SU-DHL-6 (cell line): ENCODE measurements around the gene MAPK1IP1L.
"Not testable (repeated sequence)": the region's sequence is repeated elsewhere in the genome, so short reads cannot be mapped to it uniquely, and the experiment has no call there.

Source experiments
- H2AFZ ChIP-seq: fragments of 200-600 bp; sonication (generic); 2 replicates; pipeline ENCODE4 v1.6.1; 2014; ENCODE audit warnings: low read depth, mild to moderate bottlenecking, moderate library complexity, mixed read lengths, antibody characterized with exemption, low read length; ENCODE audit not compliant: severe bottlenecking
- H3F3A ChIP-seq: fragments of 200-600 bp; shearing (Covaris generic); 2 replicates; pipeline ENCODE4 v1.6.0; 2016; ENCODE audit warnings: antibody characterized with exemption, mild to moderate bottlenecking; ENCODE audit not compliant: insufficient read depth
- H3K27ac ChIP-seq: fragments of 200-600 bp; sonication (generic); 2 replicates; pipeline ENCODE4 v1.5.1; 2016; ENCODE audit warnings: low read depth, mild to moderate bottlenecking, low read length, moderate library complexity, mixed read lengths
- H3K27me3 ChIP-seq: fragments of 200-600 bp; sonication (generic), shearing (Covaris generic); 2 replicates; pipeline ENCODE4 v1.6.0; 2014; ENCODE audit warnings: mild to moderate bottlenecking, low read length
- H3K36me3 ChIP-seq: fragments of 200-600 bp; sonication (generic); 2 replicates; pipeline ENCODE4 v1.6.1; 2014; ENCODE audit warnings: mild to moderate bottlenecking, low read length, mixed read lengths
- H3K4me2 ChIP-seq: fragments of 300-600, 200-600 bp; shearing (Covaris generic), sonication (generic); 2 replicates; pipeline ENCODE4 v1.6.0; 2014; ENCODE audit warnings: low read length, low read depth, mild to moderate bottlenecking; ENCODE audit not compliant: poor library complexity, severe bottlenecking
- H3K4me3 ChIP-seq: fragments of 200-600 bp; sonication (generic); 2 replicates; pipeline ENCODE4 v1.5.1; 2014; ENCODE audit warnings: antibody characterized with exemption, low read length, mild to moderate bottlenecking, mixed read lengths; ENCODE audit not compliant: insufficient read depth, poor library complexity, severe bottlenecking
- H3K79me2 ChIP-seq: fragments of 200-600 bp; sonication (generic); 2 replicates; pipeline ENCODE4 v1.6.1; 2014; ENCODE audit warnings: mild to moderate bottlenecking, low read length, moderate library complexity; ENCODE audit not compliant: insufficient read depth
- H3K9ac ChIP-seq: fragments of 200-600 bp; sonication (generic); 2 replicates; pipeline ENCODE4 v1.7.0; 2014; ENCODE audit warnings: mild to moderate bottlenecking, low read length
- H3K9me2 ChIP-seq: fragments of 200-600 bp; sonication (generic); replicated peaks from 2 replicates; pipeline ENCODE4 v1.6.1; 2014; ENCODE audit warnings: low read length; ENCODE audit not compliant: insufficient read depth
- H3K9me3 ChIP-seq: fragments of 200-600 bp; sonication (generic); 2 replicates; pipeline ENCODE4 v1.6.1; 2014; ENCODE audit warnings: low read length, mixed read lengths; ENCODE audit not compliant: insufficient read depth
- H4K20me1 ChIP-seq: fragments of 200-600 bp; sonication (generic); 2 replicates; pipeline ENCODE4 v1.6.1; 2014; ENCODE audit warnings: low read depth, mild to moderate bottlenecking, antibody characterized with exemption, low read length, moderate library complexity, mixed read lengths
- EZH2phosphoT487 ChIP-seq: fragments of 200-600 bp; sonication (generic), shearing (Covaris generic); conservative IDR thresholded peaks from 2 replicates; pipeline ENCODE4 v1.6.1; 2018; ENCODE audit warnings: mild to moderate bottlenecking, antibody characterized with exemption, low read length, moderate library complexity, mixed read lengths
- TF ChIP-seq, protein P1 (sequence below): fragments of 200-600 bp; sonication (generic); IDR thresholded peaks from one replicate; pipeline ENCODE4 v1.5.1; 2017; ENCODE audit warnings: antibody characterized with exemption, mild to moderate bottlenecking, low read length, moderate library complexity; ENCODE audit not compliant: insufficient read depth, poor library complexity, severe bottlenecking

MAPK1IP1L gene

DNA sequence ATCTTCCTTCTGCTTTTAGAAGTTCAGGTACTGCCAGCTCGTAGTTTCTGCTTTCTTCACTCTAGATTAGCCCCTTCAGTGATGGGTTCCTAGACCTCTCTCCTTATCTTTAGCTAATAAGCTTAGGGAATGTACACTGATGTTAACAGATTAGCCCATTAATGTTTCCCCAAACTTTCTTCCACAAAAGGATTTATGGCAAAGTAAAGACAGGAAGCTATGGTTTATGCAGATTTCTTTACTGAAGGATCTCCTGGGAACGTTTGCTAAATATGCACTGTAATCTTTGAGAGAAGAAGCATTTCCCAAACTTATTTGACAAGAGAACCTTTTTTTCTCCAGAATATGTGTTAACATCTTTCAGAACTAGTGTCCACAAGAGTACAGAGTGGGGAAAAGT is 20.3 kb upstream of the MAPK1IP1L start:
- H3K27ac ChIP-seq = peak overlapping the region; percentile 18; the same call in 1 of the 2 replicates
- H3K79me2 ChIP-seq = peaks cover 95% of the 10 kb centered on the region
- no peaks in the 10 kb centered on the region for H3K9me2 ChIP-seq
- TF ChIP-seq, protein P1, sequence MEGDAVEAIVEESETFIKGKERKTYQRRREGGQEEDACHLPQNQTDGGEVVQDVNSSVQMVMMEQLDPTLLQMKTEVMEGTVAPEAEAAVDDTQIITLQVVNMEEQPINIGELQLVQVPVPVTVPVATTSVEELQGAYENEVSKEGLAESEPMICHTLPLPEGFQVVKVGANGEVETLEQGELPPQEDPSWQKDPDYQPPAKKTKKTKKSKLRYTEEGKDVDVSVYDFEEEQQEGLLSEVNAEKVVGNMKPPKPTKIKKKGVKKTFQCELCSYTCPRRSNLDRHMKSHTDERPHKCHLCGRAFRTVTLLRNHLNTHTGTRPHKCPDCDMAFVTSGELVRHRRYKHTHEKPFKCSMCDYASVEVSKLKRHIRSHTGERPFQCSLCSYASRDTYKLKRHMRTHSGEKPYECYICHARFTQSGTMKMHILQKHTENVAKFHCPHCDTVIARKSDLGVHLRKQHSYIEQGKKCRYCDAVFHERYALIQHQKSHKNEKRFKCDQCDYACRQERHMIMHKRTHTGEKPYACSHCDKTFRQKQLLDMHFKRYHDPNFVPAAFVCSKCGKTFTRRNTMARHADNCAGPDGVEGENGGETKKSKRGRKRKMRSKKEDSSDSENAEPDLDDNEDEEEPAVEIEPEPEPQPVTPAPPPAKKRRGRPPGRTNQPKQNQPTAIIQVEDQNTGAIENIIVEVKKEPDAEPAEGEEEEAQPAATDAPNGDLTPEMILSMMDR = no peak
- no peak for TF ChIP-seq EZH2phosphoT487
- H3K27me3 ChIP-seq = no peaks in the 10 kb centered on the region
- peaks cover 21% of the 10 kb centered on the region; the same call in 1 of the 2 replicates for H4K20me1 ChIP-seq
- H3F3A ChIP-seq = no peaks in the 10 kb centered on the region
- peak overlapping the region; percentile 91 for H3K4me2 ChIP-seq
- H3K4me3 ChIP-seq = no peak overlapping the region
- H3K9ac ChIP-seq = peak overlapping the region; percentile 18
- no peaks in the 10 kb centered on the region for H3K9me3 ChIP-seq
- no peak overlapping the region for H2AFZ ChIP-seq
- H3K36me3 ChIP-seq = peaks cover 27% of the 10 kb centered on the region; the same call in 1 of the 2 replicates

DNA sequence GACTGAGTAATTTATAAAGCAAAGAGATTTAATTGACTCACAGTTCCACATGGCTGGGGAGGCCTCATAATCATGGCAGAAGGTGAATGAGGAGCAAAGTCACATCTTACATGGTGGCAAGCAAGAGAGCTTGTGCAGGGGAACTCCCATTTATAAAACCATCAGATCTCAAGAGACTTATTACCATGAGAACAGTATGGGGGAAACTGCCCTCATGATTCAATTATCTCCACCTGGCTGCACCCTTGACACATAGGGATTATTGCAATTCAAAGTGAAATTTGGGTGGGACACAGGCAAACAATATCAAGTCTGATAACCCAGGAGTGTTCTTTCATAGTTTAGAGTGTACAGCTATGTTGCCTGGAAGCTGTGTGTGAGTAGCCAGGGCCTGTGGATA is 13.5 kb upstream of the MAPK1IP1L start:
- H2AFZ ChIP-seq, H3F3A ChIP-seq, H3K27me3 ChIP-seq, H3K4me2 ChIP-seq, H4K20me1 ChIP-seq, H3K9me2 ChIP-seq, H3K9ac ChIP-seq, H3K27ac ChIP-seq, H3K9me3 ChIP-seq, H3K4me3 ChIP-seq: not testable (repeated sequence)
- H3K79me2 ChIP-seq = peaks cover 87% of the 10 kb centered on the region
- H3K36me3 ChIP-seq = peaks cover 35% of the 10 kb centered on the region

DNA sequence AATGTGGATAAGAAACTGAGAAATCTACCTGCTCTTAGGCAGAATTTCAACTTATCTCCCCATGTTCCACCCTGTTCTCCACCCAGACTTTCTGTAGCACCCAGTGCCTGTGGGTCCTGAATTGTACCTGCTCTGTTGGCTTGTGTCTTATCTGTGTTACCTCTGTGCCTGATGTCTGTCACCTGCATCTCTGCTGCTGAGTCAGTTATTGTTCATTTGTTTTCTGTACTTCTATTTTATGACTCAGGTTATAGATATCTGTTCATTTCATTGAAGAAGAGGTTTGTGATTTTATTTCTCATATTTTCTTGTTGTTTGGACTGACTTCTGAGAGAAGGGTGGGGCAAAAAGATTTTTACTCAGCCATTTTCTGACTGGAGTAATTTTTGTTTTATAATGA is 12.7 kb upstream of the MAPK1IP1L start:
- Histone ChIP-seq H2AFZ (no peak overlapping the region), H3F3A (peaks cover 6% of the 10 kb centered on the region; the same call in 1 of the 2 replicates), H3K79me2 (peaks cover 84% of the 10 kb centered on the region), H3K27ac (no peak overlapping the region), H3K27me3 (no peaks in the 10 kb centered on the region), H4K20me1 (no peaks in the 10 kb centered on the region), H3K4me2 (no peak overlapping the region), H3K4me3 (no peak overlapping the region), H3K9me2 (no peaks in the 10 kb centered on the region), H3K9me3 (no peaks in the 10 kb centered on the region), H3K36me3 (peaks cover 37% of the 10 kb centered on the region), H3K9ac (no peak overlapping the region)
- TF ChIP-seq EZH2phosphoT487 = no peak
- TF ChIP-seq, protein P1 = no peak

DNA sequence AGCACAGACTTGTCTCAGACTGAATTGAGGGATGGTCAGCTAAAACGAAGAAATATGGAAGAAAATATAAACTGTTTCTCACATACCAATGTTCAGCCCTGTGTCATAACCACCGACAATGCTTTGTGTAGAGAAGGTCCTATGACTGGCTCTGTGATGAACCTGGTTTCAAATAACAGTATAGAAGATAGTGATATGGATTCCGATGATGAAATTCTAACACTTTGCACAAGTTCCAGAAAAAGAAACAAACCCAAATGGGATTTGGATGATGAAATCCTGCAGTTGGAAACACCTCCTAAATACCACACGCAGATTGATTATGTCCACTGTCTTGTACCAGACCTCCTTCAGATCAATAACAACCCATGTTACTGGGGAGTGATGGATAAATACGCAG is 7.9 kb upstream of the MAPK1IP1L start:
- Histone ChIP-seq H4K20me1 (no peaks in the 10 kb centered on the region), H3K4me3 (no peak overlapping the region), H3K36me3 (peaks cover 23% of the 10 kb centered on the region), H3K27ac (no peak overlapping the region), H3K9me3 (no peaks in the 10 kb centered on the region), H3K27me3 (no peaks in the 10 kb centered on the region), H3K9ac (no peak overlapping the region), H3K79me2 (peaks cover 43% of the 10 kb centered on the region), H3K9me2 (no peaks in the 10 kb centered on the region), H2AFZ (no peak overlapping the region), H3K4me2 (no peak overlapping the region), H3F3A (peaks cover 35% of the 10 kb centered on the region)
- TF ChIP-seq, protein P1 = no peak
- no peak for TF ChIP-seq EZH2phosphoT487
